Liver (tissue), 9 donors: Measurements from ENCODE around the gene LENG9. TPM values are rescaled to one million over a fixed set of nuclear protein-coding genes. Genes with fewer than 3 reads are reported as not detected.
"Not testable (repeated sequence)": the region's sequence is repeated elsewhere in the genome, so short reads cannot be mapped to it uniquely, and the experiment has no call there.

Experiments used
- DNase-seq: peaks from one replicate; pipeline ENCODE4 v3.0.0-alpha.2; 2017; ENCODE audit warnings: low spot score
- H3K27ac ChIP-seq, 2 donors: one replicate each; pipeline ENCODE4 v1.7.0; 2013; ENCODE audit warnings: inconsistent platforms in 2 of 2, low read length in 2 of 2, control low read depth in 1 of 2, low read depth in 1 of 2, mild to moderate bottlenecking in 1 of 2
- H3K27me3 ChIP-seq, 4 donors: one replicate each; pipeline versions ENCODE4 v1.6.1 to v1.7.0; 2013; ENCODE audit warnings: low read length in 3 of 4, inconsistent platforms in 1 of 4, mild to moderate bottlenecking in 1 of 4, moderate library complexity in 1 of 4; ENCODE audit not compliant: control insufficient read depth in 4 of 4, insufficient read depth in 4 of 4
- H3K36me3 ChIP-seq, 4 donors: one replicate each; pipeline versions ENCODE4 v1.6.1 to v1.7.0; 2013; ENCODE audit warnings: low read length in 3 of 4, mild to moderate bottlenecking in 3 of 4, low read depth in 1 of 4, moderate library complexity in 1 of 4; ENCODE audit not compliant: control insufficient read depth in 4 of 4, insufficient read depth in 3 of 4
- H3K4me1 ChIP-seq, 4 donors: one replicate each; pipeline versions ENCODE4 v1.6.1 to v1.7.0; 2013; ENCODE audit warnings: low read length in 3 of 4, mild to moderate bottlenecking in 3 of 4, moderate library complexity in 1 of 4; ENCODE audit not compliant: control insufficient read depth in 4 of 4, insufficient read depth in 4 of 4
- H3K4me3 ChIP-seq, 3 donors: one replicate each; pipeline versions ENCODE4 v1.6.1 to v1.7.0; 2013; ENCODE audit warnings: low read length in 3 of 3, control low read depth in 1 of 3, low read depth in 1 of 3, mild to moderate bottlenecking in 1 of 3
- H3K9ac ChIP-seq, 2 donors: one replicate each; pipeline ENCODE4 v1.7.0; 2013; ENCODE audit warnings: low read length in 2 of 2, mild to moderate bottlenecking in 2 of 2, moderate library complexity in 2 of 2, control low read depth in 1 of 2, low read depth in 1 of 2
- H3K9me3 ChIP-seq, 4 donors: one replicate each; pipeline versions ENCODE4 v1.6.1 to v1.7.0; 2013; ENCODE audit warnings: low read length in 3 of 4; ENCODE audit not compliant: control insufficient read depth in 4 of 4
- ATF3 ChIP-seq: IDR thresholded peaks from 2 replicates; pipeline ENCODE4 v1.6.1; 2016; ENCODE audit warnings: antibody characterized with exemption
- EGR1 ChIP-seq, 2 donors: IDR thresholded peaks; 2 replicates each; pipeline ENCODE4 v1.6.1; 2016 to 2018; ENCODE audit warnings: antibody characterized with exemption in 2 of 2, low read depth in 2 of 2
- FOXA1 ChIP-seq: IDR thresholded peaks from 2 replicates; pipeline ENCODE4 v1.6.1; 2016; ENCODE audit warnings: antibody characterized with exemption
- FOXA2 ChIP-seq: IDR thresholded peaks from 2 replicates; pipeline ENCODE4 v1.6.1; 2016; ENCODE audit warnings: antibody characterized with exemption
- GABPA ChIP-seq, 2 donors: IDR thresholded peaks in 1 of 2; conservative IDR thresholded peaks in 1 of 2; 2 replicates each; pipeline ENCODE4 v1.6.1; 2016; ENCODE audit warnings: antibody characterized with exemption in 2 of 2, mild to moderate bottlenecking in 1 of 2, moderate library complexity in 1 of 2
- HNF4A ChIP-seq, 2 donors: conservative IDR thresholded peaks; 2 replicates each; pipeline ENCODE4 v1.6.1; 2016; ENCODE audit warnings: antibody characterized with exemption in 2 of 2, mild to moderate bottlenecking in 2 of 2
- HNF4G ChIP-seq: IDR thresholded peaks from 2 replicates; pipeline ENCODE4 v1.6.1; 2016; ENCODE audit warnings: antibody characterized with exemption
- JUND ChIP-seq, 2 donors: IDR thresholded peaks; 2 replicates each; pipeline ENCODE4 v1.6.1; 2016; ENCODE audit warnings: antibody characterized with exemption in 2 of 2
- NR2F2 ChIP-seq: IDR thresholded peaks from 2 replicates; pipeline ENCODE4 v1.6.1; 2016; ENCODE audit warnings: antibody characterized with exemption
- RAD21 ChIP-seq, 2 donors: IDR thresholded peaks; 2 replicates each; pipeline ENCODE4 v1.6.1; 2016; ENCODE audit warnings: antibody characterized with exemption in 2 of 2, mild to moderate bottlenecking in 2 of 2
- RXRA ChIP-seq, 2 donors: IDR thresholded peaks; 2 replicates each; pipeline ENCODE4 v1.6.1; 2017 to 2018; ENCODE audit warnings: antibody characterized with exemption in 2 of 2, mild to moderate bottlenecking in 1 of 2
- SP1 ChIP-seq: IDR thresholded peaks from 2 replicates; pipeline ENCODE4 v1.6.1; 2018; ENCODE audit warnings: antibody characterized with exemption, mild to moderate bottlenecking
- TAF1 ChIP-seq: conservative IDR thresholded peaks from 2 replicates; pipeline ENCODE4 v1.6.1; 2016; ENCODE audit warnings: antibody characterized with exemption, mild to moderate bottlenecking
- YY1 ChIP-seq: IDR thresholded peaks from 2 replicates; pipeline ENCODE4 v1.6.1; 2016; ENCODE audit warnings: antibody characterized with exemption, mild to moderate bottlenecking
- ZBTB33 ChIP-seq: IDR thresholded peaks from 2 replicates; pipeline ENCODE4 v1.6.1; 2016; ENCODE audit warnings: antibody characterized with exemption
- WGBS: extraction: QIAGEN DNeasy Blood & Tissue Kit; methylation state at CpG from one replicate; pipeline ENCODE4 v1.1.7; 2013; 5-methylcytosine and 5-hydroxymethylcytosine counted together
- polyA plus RNA-seq, 2 donors: library from polyadenylated mRNA; stranded (reverse) in 1 of 2; unstranded in 1 of 2; fragments of 200-250 nt in 1 of 2; fragments of >200 nt in 1 of 2; fragmentation: Nextera tagmentation in 1 of 2; extraction: Ambion mirVana in 1 of 2; gene quantifications; one replicate each; pipeline versions ENCODE4 v1.2.1 to v1.2.3, GENCODE V29; 2013 to 2015
- total RNA-seq, 2 donors: library from RNA; depleted of rRNA; stranded (reverse); fragments of >200 nt; gene quantifications; one replicate each; pipeline ENCODE4 v1.2.3, GENCODE V29; 2014
- TF ChIP-seq, protein P1 (sequence below): IDR thresholded peaks from 2 replicates; pipeline ENCODE4 v1.6.1; 2016; ENCODE audit warnings: antibody characterized with exemption, mild to moderate bottlenecking
- TF ChIP-seq, protein P2 (sequence below): fragments of 150-350 bp; IDR thresholded peaks from 2 replicates; pipeline ENCODE4 v1.5.1; 2017; ENCODE audit warnings: improper control_type of control experiment, low read depth, low read length; ENCODE audit not compliant: missing input control
- TF ChIP-seq, protein P3 (sequence below): IDR thresholded peaks from 2 replicates; pipeline ENCODE4 v1.6.1; 2016; ENCODE audit warnings: antibody characterized with exemption
- donor health status: healthy.
- donor health status: healthy.
- donor health status: healthy.
- donor health status: healthy.
- donor health status: healthy.

Gene LENG9
- total and polyA plus RNA-seq, 4 donors = 0.19 to 6.9 (median 2.0) TPM

DNA sequence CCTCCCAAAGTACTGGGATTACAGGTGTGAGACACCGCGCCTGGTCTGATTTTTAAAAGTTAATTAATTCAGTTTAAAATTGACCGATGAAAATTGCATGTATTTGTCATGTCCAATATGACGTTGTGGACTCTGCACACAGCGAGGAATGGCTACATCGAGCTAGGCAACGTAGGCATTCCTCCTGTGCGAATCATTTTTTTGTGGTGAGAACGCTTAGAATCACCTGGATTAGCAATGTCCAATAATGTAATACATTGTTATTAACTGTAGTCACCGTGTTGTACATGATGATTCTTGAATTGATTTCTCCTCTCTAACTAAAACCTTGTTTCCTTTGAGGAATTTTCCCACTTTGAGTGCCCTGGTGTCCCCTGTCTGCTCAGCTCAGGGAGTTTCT lies 42.5 kb upstream of the LENG9 start:
- no peak overlapping the region for H3K4me3 ChIP-seq
- H3K27ac ChIP-seq = no peak overlapping the region
- no peaks in the 10 kb centered on the region for H3K4me1 ChIP-seq
- 70% methylated on average over 10 of the region's 10 CpGs for WGBS
- H3K36me3 ChIP-seq = no peaks in the 10 kb centered on the region
- no peaks in the 10 kb centered on the region for H3K27me3 ChIP-seq
- no peak overlapping the region for H3K9ac ChIP-seq
- TF ChIP-seq JUND (IDR thresholded peaks at IDR 0.05) (no peak), EGR1 (IDR thresholded peaks at IDR 0.05; ENCODE audit: low read depth in 2 of 2) (no peak), GABPA (IDR thresholded peaks at IDR 0.05 in 1 of 2, conservative IDR thresholded peaks at IDR 0.05 in 1 of 2) (no peak), ATF3 (no peak), SP1 (no peak), HNF4G (no peak), NR2F2 (no peak), YY1 (no peak), HNF4A (conservative IDR thresholded peaks at IDR 0.05) (no peak), RAD21 (IDR thresholded peaks at IDR 0.05) (no peak), RXRA (IDR thresholded peaks at IDR 0.05) (no peak), FOXA2 (no peak), FOXA1 (no peak), TAF1 (no peak), ZBTB33 (no peak)
- TF ChIP-seq, protein P1, sequence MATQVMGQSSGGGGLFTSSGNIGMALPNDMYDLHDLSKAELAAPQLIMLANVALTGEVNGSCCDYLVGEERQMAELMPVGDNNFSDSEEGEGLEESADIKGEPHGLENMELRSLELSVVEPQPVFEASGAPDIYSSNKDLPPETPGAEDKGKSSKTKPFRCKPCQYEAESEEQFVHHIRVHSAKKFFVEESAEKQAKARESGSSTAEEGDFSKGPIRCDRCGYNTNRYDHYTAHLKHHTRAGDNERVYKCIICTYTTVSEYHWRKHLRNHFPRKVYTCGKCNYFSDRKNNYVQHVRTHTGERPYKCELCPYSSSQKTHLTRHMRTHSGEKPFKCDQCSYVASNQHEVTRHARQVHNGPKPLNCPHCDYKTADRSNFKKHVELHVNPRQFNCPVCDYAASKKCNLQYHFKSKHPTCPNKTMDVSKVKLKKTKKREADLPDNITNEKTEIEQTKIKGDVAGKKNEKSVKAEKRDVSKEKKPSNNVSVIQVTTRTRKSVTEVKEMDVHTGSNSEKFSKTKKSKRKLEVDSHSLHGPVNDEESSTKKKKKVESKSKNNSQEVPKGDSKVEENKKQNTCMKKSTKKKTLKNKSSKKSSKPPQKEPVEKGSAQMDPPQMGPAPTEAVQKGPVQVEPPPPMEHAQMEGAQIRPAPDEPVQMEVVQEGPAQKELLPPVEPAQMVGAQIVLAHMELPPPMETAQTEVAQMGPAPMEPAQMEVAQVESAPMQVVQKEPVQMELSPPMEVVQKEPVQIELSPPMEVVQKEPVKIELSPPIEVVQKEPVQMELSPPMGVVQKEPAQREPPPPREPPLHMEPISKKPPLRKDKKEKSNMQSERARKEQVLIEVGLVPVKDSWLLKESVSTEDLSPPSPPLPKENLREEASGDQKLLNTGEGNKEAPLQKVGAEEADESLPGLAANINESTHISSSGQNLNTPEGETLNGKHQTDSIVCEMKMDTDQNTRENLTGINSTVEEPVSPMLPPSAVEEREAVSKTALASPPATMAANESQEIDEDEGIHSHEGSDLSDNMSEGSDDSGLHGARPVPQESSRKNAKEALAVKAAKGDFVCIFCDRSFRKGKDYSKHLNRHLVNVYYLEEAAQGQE = no peak
- TF ChIP-seq, protein P2, sequence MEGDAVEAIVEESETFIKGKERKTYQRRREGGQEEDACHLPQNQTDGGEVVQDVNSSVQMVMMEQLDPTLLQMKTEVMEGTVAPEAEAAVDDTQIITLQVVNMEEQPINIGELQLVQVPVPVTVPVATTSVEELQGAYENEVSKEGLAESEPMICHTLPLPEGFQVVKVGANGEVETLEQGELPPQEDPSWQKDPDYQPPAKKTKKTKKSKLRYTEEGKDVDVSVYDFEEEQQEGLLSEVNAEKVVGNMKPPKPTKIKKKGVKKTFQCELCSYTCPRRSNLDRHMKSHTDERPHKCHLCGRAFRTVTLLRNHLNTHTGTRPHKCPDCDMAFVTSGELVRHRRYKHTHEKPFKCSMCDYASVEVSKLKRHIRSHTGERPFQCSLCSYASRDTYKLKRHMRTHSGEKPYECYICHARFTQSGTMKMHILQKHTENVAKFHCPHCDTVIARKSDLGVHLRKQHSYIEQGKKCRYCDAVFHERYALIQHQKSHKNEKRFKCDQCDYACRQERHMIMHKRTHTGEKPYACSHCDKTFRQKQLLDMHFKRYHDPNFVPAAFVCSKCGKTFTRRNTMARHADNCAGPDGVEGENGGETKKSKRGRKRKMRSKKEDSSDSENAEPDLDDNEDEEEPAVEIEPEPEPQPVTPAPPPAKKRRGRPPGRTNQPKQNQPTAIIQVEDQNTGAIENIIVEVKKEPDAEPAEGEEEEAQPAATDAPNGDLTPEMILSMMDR = no peak
- TF ChIP-seq, protein P3, sequence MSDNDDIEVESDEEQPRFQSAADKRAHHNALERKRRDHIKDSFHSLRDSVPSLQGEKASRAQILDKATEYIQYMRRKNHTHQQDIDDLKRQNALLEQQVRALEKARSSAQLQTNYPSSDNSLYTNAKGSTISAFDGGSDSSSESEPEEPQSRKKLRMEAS = no peak
- no peaks in the 10 kb centered on the region for H3K9me3 ChIP-seq
- DNase-seq = no peak

- H3K9ac ChIP-seq, H3K36me3 ChIP-seq, H3K4me1 ChIP-seq, H3K4me3 ChIP-seq, H3K27ac ChIP-seq, H3K27me3 ChIP-seq, H3K9me3 ChIP-seq, DNase-seq: not testable (repeated sequence)
- 80% methylated on average over 4 of the region's 4 CpGs for WGBS
Observed at GRCh38 chr19:54505542-54505941, 42.0 kb upstream of the LENG9 start.
